Stimulated activated CD4-positive, alpha-beta T cell treated with anti-CD3 and anti-CD28 coated beads, Interleukin-4, amount 100 ng/mL, for 1 hour (primary cell): Measurements from ENCODE around the gene C3orf18.

Source experiments
- DNase-seq: peaks from one replicate; pipeline ENCODE4 v3.0.0-alpha.2; 2020

The C3orf18 gene

DNA sequence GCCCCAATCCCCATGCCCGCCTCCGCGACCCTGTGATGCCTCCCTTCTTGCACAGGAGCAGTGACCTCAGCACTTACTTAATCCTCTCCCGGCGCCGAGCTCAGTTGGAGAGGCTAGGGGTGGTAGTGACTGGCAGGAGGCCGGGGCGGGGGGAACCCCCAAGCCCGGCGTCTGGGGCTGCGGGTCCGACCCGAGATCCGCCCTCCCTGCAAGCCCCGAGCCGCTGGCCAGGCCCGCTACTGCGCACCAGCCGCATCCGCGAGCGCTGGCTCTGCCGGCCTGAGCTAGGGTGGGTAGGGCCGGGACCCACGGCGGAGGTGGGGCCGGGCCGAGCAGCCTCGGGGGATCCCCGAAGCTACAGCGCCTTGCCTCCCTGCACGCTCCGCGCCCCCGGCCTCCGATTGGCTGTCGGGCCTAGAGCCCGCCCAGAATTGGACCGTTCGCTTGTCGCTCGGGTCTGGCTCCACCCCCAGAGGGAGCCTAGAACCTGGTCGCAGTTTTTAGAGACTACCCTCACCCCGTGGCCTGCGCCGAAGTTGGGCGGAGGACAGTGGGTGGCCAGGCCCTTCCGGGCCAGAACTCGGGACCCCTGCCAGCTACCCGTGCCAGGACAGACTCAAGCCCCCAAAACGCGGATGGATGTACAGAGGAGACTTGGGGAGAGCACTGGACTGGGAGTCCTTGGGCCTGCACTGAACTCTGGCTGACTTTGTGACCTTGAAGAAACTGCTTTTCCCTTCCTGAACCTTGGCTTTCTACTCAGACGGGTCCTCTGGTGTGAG lies at the start of gene C3orf18:
TSS of gene C3orf18 (minus strand) at position 362 of the 782 bp plus-strand sequence. CDS start 2,048 bp downstream, outside the sequence.
- DNase-seq, result peak; percentile 96

DNA sequence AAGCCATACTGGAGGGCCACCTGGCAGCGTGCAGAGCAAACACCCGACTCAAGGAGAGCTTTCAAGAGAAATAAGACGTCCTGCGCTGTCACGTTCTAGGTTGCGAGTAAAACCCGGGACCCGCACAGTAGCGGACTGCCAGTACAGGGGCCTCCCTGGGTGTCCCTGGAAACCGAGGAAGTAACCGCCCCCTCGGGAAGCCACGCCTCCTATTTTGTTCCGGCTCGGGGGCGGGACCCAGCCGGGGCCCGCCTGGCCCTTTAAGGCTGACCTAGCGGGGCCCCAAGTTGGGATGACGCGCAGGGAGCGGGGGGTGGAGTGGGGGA lies 49.2 kb upstream of the C3orf18 start:
- DNase-seq, result peak; percentile 95

GRCh38 chr3:50616003-50616769 lies 48.6 kb upstream of the C3orf18 start:
- DNase-seq, result peak; percentile 81

DNA sequence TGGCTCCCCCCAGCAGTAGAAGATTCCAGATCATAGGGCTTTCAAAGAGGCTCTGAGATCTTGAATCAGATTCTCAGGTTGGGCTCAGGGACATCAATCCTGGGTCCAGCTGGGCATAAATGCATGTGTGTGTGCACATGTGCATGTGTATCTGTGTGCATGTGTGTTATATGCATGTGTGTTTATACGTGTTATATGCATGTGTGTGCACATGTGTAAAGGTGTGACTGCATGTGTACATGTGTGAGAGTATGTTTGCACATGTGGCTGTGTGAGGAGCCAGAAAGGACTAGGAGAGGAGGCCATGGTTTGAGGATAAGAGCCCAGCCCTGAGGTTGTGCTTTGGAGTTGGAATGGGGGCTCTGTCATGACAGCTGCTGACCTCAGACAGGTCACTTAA lies 47.6 kb upstream of the C3orf18 start:
- no peak for DNase-seq

- no peak for DNase-seq
These were observed 45.7 kb upstream of the C3orf18 start for GRCh38 chr3:50612970-50613846.

DNA sequence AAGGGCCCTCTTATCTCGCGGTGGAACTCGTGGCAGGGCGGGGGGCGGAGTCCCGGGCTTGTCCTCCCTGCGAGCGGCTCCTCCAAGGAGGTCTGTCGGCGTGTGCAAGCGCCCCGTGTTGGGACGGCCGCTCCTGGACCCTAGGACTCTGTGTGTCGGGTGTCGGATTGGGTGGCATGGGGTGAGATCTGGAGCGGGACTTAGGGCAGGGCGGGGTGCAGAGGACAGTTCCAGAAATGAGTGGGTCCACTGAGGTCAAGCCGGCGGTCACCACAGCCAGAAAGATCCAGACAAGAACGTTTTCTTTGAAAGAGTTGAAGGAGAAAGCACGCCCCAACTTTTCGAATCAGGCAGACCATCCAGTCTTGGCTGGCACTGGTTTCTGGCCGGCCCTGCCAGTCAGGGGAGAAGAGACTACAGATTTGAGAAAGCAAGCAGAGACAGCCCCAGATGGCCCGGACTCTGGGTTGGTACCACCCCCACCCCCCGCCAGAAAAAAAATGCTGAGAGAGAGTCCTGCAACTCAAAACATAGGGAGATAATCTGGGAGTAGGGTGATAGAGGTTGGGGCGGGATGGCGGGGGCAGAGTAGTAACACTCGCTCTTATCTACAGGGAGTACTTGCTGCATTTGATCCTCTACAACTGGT lies 44.8 kb upstream of the C3orf18 start:
- peak; percentile 40 for DNase-seq

GRCh38 chr3:50611464-50612233 lies 44.1 kb upstream of the C3orf18 start, which contains the start of gene CISH:
Gene CISH (minus strand): TSS chr3:50611774. CDS start chr3:50611650, 124 bp downstream.
- peak; percentile 99 for DNase-seq

GRCh38 chr3:50610992-50611463 lies 43.5 kb upstream of the C3orf18 start:
- no peak for DNase-seq

DNA sequence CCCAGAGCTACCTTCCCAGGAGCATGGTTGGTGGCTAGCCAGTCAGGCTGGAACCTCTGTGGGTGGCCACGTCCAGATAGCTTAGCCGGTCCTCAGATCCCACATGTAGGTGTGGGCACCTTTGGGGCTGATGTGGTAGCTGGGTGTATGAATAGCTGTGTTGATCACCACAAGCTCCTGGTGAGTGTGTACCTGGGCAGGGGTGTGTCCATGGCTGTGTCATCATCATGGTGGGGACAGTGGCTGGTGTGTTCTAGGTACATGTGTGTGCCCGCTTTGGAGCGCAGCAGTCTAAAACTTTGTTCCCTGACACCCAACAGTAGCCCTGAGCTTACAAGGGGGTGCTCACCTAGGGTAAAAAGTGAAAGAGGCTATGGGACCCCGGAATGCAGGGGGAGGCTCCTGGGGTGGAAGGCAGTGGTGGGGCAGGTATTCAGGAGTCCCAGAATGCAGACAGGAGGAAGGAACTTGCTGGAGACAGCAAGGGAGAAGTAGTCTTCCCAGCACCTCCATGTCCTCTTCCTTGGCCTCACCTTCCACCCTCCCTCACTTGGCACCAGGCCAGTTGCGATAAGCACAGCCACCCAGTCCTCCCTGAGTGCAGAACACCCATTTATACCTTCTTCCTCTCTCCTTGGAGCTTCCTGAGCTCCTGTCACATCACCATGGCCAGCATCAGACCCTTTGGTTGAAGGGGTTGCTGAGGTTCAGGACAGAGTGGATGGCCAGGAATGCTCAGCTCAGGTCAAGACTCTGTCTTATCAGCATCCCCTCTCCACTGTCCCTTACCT lies 42.8 kb upstream of the C3orf18 start:
- DNase-seq, result peak; percentile 57

GRCh38 chr3:50609763-50610085 lies 42.2 kb upstream of the C3orf18 start:
- peak; percentile 34 for DNase-seq

DNA sequence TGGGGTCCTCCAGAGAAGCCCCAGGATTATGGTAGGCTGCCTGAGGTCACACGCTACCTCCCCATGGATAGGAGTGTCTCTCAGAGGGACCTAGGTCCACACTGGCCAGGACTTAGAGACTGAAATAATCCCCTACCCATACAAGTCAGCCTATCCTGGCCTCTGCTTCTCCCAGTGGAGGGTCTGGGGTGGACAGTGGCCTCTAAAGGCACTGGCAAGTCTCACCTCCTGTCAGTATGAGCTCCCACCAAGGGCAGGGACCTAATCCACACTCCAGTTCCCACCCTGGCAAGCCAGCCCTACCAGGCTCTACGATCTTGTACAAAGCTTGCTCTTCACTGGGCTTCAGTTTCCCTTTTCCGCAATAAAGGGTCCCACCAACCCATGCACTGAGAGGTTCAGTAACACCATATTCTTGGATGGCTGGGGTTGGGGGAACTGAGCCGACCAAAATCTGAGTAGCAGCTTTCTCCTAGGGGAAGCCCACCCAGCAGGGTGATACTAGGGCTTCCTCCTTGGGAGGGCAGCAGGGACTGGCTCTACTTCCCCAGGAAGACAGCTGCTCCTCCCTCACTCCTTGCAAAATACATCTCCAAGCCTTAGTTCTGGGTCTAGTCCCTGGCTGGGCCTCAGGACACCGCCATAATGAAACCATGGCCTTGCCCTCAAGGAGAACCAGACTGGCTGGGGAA lies 41.7 kb upstream of the C3orf18 start:
- DNase-seq, result no peak

DNA sequence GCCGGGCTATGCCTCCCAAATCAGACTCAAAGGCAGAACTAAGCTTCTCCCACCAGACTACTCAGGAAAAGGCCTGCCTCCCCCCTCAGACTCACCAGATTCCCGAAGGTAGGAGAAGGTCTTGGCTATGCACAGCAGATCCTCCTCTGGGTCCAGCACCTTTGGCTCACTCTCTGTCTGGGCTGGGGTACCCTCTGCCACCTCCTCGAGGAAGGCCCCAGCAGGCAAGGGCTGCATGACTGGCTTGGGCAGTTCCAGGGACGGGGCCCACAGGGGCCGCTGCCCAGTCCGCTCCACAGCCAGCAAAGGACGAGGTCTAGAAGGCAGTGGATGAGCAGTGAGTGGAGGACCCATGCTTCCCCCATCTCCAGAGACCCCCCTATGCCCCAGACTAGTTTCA lies 40.7 kb upstream of the C3orf18 start:
- peak; percentile 31 for DNase-seq

DNA sequence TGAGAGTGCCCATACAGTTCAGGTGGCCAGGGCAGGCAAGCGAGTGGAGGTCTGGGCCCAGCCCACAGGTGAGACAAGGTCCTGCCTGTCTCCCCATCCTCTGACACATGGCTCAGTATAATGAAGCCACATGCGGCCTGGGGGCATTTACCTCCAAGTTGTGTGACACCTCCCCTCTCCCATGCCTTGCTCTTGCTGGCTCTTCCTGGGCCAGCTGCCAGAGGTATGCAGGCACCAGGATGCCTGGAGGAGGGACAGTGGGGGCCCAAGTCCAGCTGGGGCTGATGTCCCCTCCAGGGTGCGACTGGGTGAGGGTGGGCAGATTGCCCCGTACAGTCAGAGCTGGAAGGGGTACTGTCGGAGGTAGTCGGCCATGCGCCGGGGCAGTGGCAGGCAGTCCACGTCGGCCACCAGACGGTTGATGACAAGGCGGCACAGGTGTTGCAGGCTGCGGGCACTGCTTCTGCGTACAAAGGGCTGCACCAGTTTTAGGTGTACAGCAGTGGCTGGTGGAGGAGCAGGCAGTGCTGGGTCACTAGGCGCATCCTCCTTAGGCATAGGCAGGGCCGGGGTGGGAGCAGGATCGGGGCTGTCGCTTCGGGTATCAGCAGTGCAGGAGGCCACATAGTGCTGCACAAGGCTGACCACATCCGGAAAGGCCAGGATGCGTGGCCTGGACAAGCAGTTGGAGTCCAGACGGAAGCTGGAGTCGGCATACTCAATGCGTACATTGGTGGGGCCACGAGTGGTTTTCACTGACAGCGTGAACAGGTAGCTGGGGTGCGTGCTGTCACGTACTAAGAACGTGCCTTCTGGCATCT lies 39.9 kb upstream of the C3orf18 start:
- peak; percentile 35 for DNase-seq

GRCh38 chr3:50606596-50606995 lies 39.0 kb upstream of the C3orf18 start:
- DNase-seq, result peak; percentile 39

DNA sequence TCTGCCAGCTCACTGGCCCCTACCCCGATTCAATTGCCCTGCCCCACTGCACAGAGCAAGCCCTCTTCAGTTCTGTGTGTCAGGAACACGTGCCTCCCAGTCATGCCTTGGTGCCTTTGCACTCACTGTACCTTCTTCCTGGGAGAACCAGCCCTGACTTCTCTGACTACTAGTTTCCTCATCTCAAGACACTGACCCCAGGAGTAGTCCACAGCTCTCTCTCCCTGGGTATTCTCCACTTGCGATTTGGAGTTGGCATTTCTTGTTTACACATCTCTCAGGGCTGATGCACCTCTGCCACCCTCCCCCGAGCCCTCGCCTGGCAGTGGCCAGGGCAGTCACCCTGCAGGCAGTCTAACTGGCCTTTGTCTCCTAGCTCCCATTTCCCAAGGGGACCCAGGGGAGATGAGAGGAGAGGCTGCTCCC lies 38.4 kb upstream of the C3orf18 start:
- peak; percentile 31 for DNase-seq

DNA sequence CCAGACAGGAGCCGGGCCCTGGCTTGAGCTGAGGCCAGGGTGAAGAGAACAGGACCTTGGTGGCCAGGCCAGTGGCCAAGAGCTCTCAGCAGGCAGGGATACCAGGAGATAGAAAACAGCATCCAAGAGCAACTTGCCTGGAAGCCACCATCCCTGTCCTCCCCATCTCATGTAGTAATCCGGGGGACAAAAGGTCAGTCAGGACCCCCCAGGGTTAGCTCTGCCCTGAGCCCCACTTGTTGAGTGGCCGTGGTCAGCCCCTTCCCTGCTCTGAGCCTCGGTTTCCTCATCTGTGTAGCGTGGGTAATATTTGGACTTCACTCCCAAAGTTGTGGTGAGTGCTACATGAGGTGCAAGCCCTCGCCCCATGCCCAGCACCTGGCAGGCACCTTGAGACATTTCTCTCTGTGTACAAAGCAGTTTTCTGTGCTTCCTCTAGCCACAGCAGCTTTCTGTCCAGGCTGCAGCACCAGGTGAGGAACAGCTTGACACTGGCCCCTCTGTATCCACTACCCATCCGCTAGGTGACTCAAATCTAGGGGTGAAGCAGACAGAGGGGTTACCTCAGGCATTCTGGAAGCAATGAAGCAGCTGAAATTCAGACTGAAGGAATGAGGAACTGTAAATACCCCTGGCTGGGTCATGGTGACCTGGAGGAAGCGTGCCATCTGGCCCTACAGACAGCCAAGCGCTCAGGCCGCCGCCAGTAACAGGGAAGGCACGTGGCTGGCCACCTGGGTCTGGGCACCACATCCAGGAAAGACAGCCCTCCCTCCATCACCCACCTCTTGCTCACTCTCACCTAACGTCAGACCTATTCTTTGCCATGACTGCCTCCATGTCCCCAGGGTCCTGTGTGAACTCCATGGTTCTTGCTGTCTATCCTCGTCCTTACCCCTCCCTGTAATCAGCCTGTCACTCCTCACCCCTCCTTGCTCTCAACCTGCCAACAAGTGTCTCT lies 37.4 kb upstream of the C3orf18 start:
- DNase-seq, result no peak

DNA sequence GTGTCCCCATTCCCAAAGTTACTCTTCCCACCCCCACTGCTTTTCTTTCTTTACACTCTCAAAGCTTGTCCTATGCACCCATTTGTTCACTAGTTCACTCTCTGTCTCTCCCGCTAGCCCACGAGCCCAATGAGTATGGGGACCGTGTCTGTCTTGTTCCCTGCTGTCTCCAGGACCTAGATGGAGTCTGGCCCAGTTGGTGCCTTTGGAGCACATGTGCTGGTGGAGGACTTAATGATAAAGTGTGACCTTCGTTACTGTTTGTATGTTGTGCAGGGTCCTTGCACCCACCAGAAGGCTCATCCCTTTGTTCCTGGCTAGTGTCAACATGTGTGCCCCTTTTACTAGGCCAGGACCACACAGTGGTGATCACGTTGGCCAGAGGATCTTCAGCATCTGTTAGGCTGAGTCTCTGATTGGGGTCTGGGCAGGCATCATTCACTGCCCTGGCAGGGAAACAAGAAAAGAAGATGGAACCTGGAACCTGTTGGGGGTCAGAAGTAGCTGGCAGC lies 36.6 kb upstream of the C3orf18 start:
- DNase-seq, result no peak
